Transverse colon (tissue), 4 donors: ENCODE results near the gene ABCA6.
A peak's percentile ranks its signal among the peaks of the same experiment; 100 is the strongest.

Source experiments
- POLR2AphosphoS5 ChIP-seq, 3 donors: sonication (generic); formaldehyde crosslinking; IDR thresholded peaks; one replicate each; pipeline ENCODE4 v1.6.1; 2016; ENCODE audit warnings: antibody characterized with exemption in 3 of 3
- TF ChIP-seq, protein P1 (sequence below), 5 experiments: fragments of 200-600 bp in 3 of 5; fragments of 450-650 bp in 2 of 5; sonication (generic) in 3 of 5; IDR thresholded peaks; 1 replicate in 2 of 5; 2 replicates in 3 of 5; pipeline ENCODE4 v1.5.1; 2016 to 2017; ENCODE audit warnings: antibody characterized with exemption in 5 of 5, inconsistent platforms in 3 of 5, mild to moderate bottlenecking in 2 of 5, moderate library complexity in 1 of 5

DNA sequence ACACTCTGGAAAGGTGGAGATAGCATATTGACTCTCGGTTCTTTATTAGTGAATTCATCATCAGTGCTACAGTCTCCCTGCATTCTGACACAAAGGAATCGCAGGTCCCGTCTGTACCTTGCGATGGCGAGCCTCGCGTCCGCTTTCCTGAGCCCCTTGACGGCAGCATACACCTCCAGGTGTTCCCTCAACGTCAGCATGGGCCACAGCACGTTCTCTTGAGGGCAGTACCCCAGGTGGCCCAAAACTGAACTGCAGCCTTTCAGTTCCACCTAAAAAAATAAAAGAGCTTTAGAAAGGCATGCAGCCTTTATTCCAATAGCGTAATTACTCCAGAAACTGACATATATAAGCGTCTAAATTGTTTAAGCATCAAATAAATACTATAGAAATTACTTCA is 56.8 kb downstream of the ABCA6 start:
- TF ChIP-seq, protein P1, sequence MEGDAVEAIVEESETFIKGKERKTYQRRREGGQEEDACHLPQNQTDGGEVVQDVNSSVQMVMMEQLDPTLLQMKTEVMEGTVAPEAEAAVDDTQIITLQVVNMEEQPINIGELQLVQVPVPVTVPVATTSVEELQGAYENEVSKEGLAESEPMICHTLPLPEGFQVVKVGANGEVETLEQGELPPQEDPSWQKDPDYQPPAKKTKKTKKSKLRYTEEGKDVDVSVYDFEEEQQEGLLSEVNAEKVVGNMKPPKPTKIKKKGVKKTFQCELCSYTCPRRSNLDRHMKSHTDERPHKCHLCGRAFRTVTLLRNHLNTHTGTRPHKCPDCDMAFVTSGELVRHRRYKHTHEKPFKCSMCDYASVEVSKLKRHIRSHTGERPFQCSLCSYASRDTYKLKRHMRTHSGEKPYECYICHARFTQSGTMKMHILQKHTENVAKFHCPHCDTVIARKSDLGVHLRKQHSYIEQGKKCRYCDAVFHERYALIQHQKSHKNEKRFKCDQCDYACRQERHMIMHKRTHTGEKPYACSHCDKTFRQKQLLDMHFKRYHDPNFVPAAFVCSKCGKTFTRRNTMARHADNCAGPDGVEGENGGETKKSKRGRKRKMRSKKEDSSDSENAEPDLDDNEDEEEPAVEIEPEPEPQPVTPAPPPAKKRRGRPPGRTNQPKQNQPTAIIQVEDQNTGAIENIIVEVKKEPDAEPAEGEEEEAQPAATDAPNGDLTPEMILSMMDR (IDR thresholded peaks at IDR 0.05): peak in 4 of 5 experiments; percentile 16 to 33 (median 18)
- no peak for TF ChIP-seq POLR2AphosphoS5 (IDR thresholded peaks at IDR 0.05)
